Activated naive CD8-positive, alpha-beta T cell treated with anti-CD3 and anti-CD28 coated beads, Interleukin-2, amount 50 U/mL, for 16 hours (primary cell): ENCODE results near the gene HS6ST2.

Experiments
- DNase-seq: peaks from one replicate; pipeline ENCODE4 v3.0.0-alpha.2; 2020; ENCODE audit warnings: low read depth, low spot score

HS6ST2 gene

DNA sequence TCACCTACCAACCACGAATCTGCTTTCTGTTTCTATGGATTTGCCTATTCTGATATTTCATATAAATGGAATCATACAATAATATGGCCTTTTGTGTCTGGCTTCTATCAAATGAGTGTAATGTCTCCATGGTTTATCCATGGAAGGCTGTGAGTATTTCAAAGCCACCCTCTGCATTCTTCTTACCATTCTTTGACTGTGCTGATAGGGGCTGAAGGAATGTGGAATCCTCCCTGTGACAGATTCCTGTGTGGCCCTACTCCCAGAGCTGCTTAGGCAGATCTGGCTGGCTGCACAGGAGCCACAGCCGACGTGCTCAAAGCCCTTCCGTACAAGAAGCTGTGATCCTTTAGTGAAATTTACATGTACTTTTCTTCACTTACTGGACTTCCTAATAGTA lies 163.2 kb downstream of the HS6ST2 start:
- DNase-seq: no peak

- no peak for DNase-seq
Observed at GRCh38 chrX:132791714-132792113, 166.7 kb downstream of the HS6ST2 start.

- no peak for DNase-seq
Observed at GRCh38 chrX:132790329-132790728, 168.1 kb downstream of the HS6ST2 start.

- no peak for DNase-seq
Observed at GRCh38 chrX:132786217-132786616, 172.2 kb downstream of the HS6ST2 start.

GRCh38 chrX:132778917-132779316 lies 179.5 kb downstream of the HS6ST2 start:
- no peak for DNase-seq

DNA sequence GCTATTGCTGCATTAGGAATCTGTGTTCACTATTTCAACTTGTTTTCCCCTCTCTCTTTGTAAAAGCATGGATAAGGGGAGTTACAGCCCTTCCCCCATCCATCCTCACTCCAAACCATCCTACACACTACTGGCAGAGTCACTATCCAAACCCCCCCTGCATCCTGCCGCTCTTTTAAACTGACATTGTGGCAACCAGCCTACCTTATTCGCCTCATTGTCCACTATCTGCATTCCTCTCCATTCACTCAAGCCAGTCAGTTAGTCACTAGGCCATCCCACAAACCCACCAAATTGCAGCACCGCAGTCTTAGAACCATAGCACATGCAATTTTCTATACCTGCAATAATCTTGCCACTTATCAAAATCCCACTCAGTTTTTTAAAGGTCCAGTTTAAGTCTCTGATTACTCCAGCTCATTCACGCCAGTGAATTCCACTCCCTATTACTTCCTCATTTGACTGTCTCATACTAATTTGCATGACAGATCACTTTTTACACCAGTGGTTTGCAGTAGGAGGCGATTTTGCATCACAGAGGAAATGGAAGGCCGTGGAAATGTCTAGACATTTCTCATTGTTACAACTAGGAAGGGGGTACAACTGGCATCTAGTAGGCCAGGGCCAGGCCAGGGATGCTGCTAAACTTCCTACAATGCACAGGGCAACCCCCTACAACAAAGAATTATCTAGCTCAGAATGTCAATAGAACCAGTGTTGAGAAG lies 181.8 kb downstream of the HS6ST2 start:
- no peak for DNase-seq

DNA sequence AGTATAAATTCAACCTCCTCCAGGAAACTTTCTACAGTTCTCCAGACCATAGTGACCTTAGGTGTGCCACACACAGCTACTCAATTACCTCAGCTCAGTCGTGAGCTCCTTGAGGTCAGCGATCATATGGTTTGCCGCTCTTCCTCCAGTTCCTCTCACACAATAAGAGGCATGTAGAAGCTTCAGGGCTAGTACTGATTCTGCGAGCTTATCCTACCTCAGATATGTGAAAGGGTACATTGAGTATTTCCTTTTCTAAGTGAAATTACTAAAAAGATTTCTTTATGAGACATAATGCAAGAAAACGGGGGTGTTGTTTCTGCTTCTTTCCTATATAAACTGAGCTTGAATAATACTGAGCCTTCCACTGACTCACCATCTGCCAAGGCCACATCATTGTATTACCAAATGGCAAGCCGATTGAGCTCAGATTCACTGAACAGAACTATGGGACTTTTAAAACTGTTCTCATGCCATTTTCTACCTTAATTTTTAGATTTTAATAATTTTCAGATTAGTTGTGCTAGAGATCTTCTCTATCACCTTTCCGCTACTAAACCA lies 183.1 kb downstream of the HS6ST2 start:
- no peak for DNase-seq

- no peak for DNase-seq
Observed at GRCh38 chrX:132774010-132774714, 184.3 kb downstream of the HS6ST2 start.

DNA sequence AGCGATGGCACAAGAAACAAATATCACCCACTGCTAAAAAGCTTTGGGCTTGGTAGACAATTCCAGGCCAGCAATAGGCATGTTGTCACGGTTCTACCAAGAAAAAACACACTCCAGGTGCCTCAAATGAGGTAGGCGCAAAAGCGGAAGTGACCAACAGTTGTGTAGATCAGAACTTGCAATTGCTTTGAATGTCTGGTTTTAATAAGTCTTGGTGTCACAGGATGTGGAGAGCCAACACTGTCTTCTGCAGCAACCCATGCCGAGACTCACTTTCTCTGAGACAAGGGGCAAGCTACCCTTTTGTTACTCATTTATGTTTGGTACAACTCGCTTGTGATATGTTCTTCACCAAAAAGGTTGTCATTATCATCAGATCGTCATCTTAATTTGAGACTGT lies 188.8 kb downstream of the HS6ST2 start:
- DNase-seq: no peak

GRCh38 chrX:132766452-132766851 lies 192.0 kb downstream of the HS6ST2 start:
- DNase-seq: no peak

DNA sequence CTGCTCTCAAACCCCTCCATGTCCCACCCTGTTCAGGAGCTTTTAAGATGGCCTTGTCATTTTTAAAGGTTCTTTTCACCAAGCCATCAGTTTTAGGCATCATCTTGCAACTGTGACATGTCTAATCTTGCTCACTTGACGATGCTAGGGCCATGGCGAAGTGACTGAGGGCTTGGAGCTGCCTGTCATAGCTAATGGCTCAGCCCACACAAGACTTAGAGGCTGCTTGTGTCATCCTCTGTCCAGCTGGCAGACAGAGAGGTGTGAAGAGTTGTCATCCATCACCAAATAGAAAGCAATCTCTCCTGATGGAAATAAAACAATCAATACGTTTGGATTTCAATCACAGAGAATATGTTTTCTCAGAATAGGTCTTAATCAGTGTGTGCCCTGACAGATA lies 194.9 kb downstream of the HS6ST2 start:
- DNase-seq: no peak

- DNase-seq: no peak
Observed at GRCh38 chrX:132758759-132759158, 199.7 kb downstream of the HS6ST2 start.

GRCh38 chrX:132757066-132757623 lies 201.3 kb downstream of the HS6ST2 start:
- DNase-seq: no peak

- no peak for DNase-seq
Observed at GRCh38 chrX:132756439-132756838, 202.0 kb downstream of the HS6ST2 start.

DNA sequence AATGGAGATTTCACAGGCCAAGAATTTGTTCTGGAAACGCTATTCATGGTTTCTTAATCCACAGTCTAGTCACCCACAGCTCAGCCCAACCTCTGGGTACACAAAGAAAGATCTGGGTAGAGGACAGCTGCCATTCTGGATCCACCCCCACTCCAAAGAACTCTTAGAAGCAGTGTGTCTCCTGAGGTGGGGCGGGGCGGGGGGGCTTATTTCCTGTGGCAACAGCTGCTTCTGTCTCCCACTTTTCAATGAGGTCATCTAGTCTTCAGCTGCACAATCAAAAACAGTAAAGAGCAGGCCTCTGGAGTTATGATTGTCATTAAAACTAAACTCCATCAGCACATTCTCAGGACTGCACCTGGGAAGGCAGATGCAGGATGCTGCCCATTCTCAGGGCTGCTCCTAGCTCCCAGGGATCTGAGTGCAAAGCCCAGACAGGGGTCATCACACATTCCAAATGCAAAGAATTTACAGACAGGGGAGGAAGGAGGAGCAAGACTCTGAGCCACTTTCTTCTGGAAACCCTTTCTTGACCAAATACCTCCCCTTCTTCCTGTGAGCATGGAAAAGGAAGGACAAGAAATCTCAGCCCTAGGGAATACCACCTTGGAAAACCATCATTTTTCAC lies 207.3 kb downstream of the HS6ST2 start:
- DNase-seq: no peak

DNA sequence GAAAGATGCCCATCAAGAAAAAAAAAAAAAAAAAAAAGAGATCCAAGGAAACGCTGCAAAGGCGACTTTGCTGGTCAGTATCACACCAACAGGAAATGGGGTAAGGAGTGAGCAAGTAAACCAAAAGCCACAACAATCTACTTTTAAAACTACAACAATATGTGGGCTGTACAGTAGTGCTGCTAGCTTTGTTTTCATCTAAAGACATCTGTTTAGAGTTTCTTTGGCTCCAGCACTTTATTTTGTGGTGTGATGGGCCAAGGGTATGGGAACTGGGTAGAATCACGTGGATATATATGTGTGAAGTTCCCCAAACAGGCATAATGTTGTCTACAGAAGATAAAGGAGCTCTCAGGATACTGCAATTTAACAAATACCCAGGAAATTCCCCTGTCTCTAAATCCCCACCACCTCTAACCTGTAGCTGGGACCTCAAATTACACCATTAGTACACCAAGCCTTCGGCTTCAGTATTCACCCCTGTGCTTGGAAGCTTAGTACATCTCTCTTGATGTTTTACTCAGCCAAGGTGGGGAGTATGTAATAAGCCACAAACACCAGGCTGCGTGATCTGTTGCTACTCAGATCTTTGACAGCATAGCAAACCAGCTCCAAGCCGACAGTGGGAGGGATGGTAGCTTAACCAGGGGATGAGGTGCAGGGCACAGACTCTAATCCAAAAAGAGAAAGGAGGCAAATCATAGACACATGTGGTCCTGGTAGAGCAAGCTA lies 207.9 kb downstream of the HS6ST2 start:
- no peak for DNase-seq

DNA sequence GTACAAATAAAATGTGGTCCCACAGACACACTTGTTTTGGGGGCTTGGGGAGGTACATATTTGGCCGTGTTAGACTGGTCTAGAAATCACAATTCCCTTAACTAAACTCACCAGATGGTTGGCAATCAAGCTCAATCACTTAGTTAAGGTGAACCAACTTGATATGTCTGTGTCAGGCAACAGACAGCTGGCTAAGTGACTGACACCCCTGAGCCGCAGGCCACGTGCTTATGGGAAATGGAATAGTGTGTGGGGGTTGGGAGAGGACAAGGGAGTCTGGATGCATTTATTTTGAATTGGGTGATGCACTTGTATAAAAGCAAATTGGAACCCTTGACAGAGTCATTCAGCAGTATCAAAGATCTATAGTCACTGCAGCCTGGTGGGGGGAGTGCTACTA lies 209.0 kb downstream of the HS6ST2 start:
- no peak for DNase-seq

- DNase-seq: no peak
Observed at GRCh38 chrX:132748909-132749308, 209.5 kb downstream of the HS6ST2 start.

DNA sequence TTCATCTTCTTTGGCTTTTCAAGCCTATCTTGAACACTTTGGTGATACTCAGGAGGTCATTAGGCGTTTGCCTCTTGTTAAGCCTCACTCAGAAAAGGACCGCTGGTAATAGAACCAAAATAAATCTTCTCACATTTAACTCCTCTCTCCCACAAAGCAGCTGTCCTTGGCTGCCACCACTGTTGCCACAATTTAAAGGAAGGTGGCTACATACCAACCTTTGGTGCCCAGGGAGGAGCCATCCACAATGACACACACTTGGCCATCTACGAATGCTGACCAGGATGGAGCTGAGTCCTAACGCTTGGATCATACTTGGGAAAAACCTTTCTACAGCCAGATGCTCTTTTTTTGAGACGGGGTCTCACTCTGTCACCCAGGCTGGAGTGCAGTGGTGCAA lies 210.2 kb downstream of the HS6ST2 start:
- no peak for DNase-seq

DNA sequence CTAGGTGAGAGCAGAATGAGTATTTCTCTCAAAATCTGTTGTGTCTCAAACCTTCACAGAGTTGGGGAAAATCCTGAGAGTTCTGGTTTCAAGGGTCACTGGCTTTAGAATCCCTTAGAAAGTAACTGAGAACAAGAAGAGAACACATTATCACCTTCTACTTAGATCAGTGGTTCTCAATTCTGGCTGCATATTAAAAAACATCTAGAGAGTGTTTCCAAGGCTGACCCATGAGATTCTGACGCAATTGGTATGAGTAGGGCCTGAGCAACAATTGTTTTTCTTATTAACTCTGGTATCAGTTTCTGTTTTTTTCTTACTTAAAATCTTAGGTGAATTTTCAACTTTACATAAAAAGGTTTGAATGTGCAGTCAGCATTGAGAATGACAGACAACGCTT lies 212.8 kb downstream of the HS6ST2 start:
- no peak for DNase-seq

GRCh38 chrX:132744470-132744869 lies 214.0 kb downstream of the HS6ST2 start:
- DNase-seq: no peak

- no peak for DNase-seq
Observed at GRCh38 chrX:132743086-132743485, 215.3 kb downstream of the HS6ST2 start.
